HG03575 (cell line): Measurements from ENCODE around the gene TMEM161B.
A peak's percentile ranks its signal among the peaks of the same experiment; 100 is the strongest.
"Not testable (repeated sequence)": the region's sequence is repeated elsewhere in the genome, so short reads cannot be mapped to it uniquely, and the experiment has no call there.

Source experiments
- ATAC-seq: cut with Tn5 transposase; IDR thresholded peaks from one replicate; pipeline ENCODE4 v1.9.1; 2021; ENCODE audit not compliant: unreplicated experiment, insufficient number of reproducible peaks, low FRiP score; ENCODE audit errors: extremely low read depth

The TMEM161B gene

GRCh38 chr5:88251048-88251711 lies 17.5 kb downstream of the TMEM161B start:
- no peak for ATAC-seq

GRCh38 chr5:88250010-88250409 lies 18.6 kb downstream of the TMEM161B start:
- no peak for ATAC-seq

- no peak for ATAC-seq
Measured at GRCh38 chr5:88248743-88249540, 19.7 kb downstream of the TMEM161B start.

GRCh38 chr5:88248094-88248493 lies 20.6 kb downstream of the TMEM161B start:
- ATAC-seq, result no peak

GRCh38 chr5:88245893-88246244 lies 22.8 kb downstream of the TMEM161B start:
- no peak for ATAC-seq

GRCh38 chr5:88245241-88245892 lies 23.3 kb downstream of the TMEM161B start:
- ATAC-seq, result no peak

- ATAC-seq, result no peak
Measured at GRCh38 chr5:88244686-88245085, 24.0 kb downstream of the TMEM161B start.

- not testable (repeated sequence) for ATAC-seq
Measured at GRCh38 chr5:88243493-88243892, 25.2 kb downstream of the TMEM161B start.

- ATAC-seq, result no peak
Measured at GRCh38 chr5:88238732-88239131, 29.9 kb downstream of the TMEM161B start.

GRCh38 chr5:88236866-88237642 lies 31.6 kb downstream of the TMEM161B start:
- no peak for ATAC-seq

- ATAC-seq, result no peak
Measured at GRCh38 chr5:88235828-88236227, 32.8 kb downstream of the TMEM161B start.

- ATAC-seq, result no peak
Measured at GRCh38 chr5:88235346-88235745, 33.3 kb downstream of the TMEM161B start.

GRCh38 chr5:88230546-88231066 lies 38.0 kb downstream of the TMEM161B start:
- no peak for ATAC-seq

GRCh38 chr5:88226881-88227450 lies 41.7 kb downstream of the TMEM161B start:
- ATAC-seq, result peak; percentile 74

GRCh38 chr5:88214655-88215054 lies 54.0 kb downstream of the TMEM161B start:
- no peak for ATAC-seq

GRCh38 chr5:88207575-88207974 lies 61.1 kb downstream of the TMEM161B start:
- no peak for ATAC-seq

- ATAC-seq, result no peak
Measured at GRCh38 chr5:88203981-88204750, 64.5 kb downstream of the TMEM161B start.

GRCh38 chr5:88195636-88196035 lies 73.0 kb downstream of the TMEM161B start:
- no peak for ATAC-seq
